Thymus (tissue), 11 donors: ENCODE measurements around the gene GSAP. TPM values are rescaled to one million over a fixed set of nuclear protein-coding genes. Genes with fewer than 3 reads are reported as not detected.
A peak's percentile ranks its signal among the peaks of the same experiment; 100 is the strongest.

Source experiments
- DNase-seq, 9 donors: peaks; one replicate each; pipeline ENCODE4 v3.0.0-alpha.2; 2013; ENCODE audit warnings: low spot score in 9 of 9, low read depth in 6 of 9, missing footprints in 1 of 9
- H3K27ac ChIP-seq, 2 donors: one replicate each; pipeline ENCODE4 v1.5.1; 2013; ENCODE audit warnings: control low read depth in 1 of 2, low read depth in 1 of 2, low read length in 1 of 2, mild to moderate bottlenecking in 1 of 2, moderate library complexity in 1 of 2
- H3K27me3 ChIP-seq, 2 donors: one replicate each; pipeline ENCODE4 v1.5.1; 2013; ENCODE audit warnings: low read length in 1 of 2; ENCODE audit not compliant: control insufficient read depth in 2 of 2, insufficient read depth in 1 of 2
- H3K36me3 ChIP-seq, 2 donors: one replicate each; pipeline ENCODE4 v1.5.1; 2013; ENCODE audit warnings: low read length in 1 of 2, mild to moderate bottlenecking in 1 of 2, moderate library complexity in 1 of 2; ENCODE audit not compliant: control insufficient read depth in 2 of 2, insufficient read depth in 2 of 2
- H3K4me1 ChIP-seq, 2 donors: one replicate each; pipeline ENCODE4 v1.5.1; 2013; ENCODE audit warnings: low read length in 2 of 2; ENCODE audit not compliant: control insufficient read depth in 2 of 2, insufficient read depth in 2 of 2
- H3K4me3 ChIP-seq, 2 donors: one replicate each; pipeline ENCODE4 v1.5.1; 2013; ENCODE audit warnings: low read length in 2 of 2, control low read depth in 1 of 2, mild to moderate bottlenecking in 1 of 2
- H3K9me3 ChIP-seq, 2 donors: one replicate each; pipeline ENCODE4 v1.5.1; 2013; ENCODE audit warnings: low read length in 1 of 2, mild to moderate bottlenecking in 1 of 2; ENCODE audit not compliant: control insufficient read depth in 2 of 2, insufficient read depth in 1 of 2
- WGBS: extraction: QIAGEN DNeasy Blood & Tissue Kit; methylation state at CpG from one replicate; pipeline ENCODE4 v1.1.7; 2013; 5-methylcytosine and 5-hydroxymethylcytosine counted together
- polyA plus RNA-seq: library from polyadenylated mRNA; stranded (reverse); fragments of 200-250 nt; gene quantifications from one replicate; pipeline ENCODE4 v1.2.3, GENCODE V29; 2013
- total RNA-seq: library from RNA; stranded (reverse); fragments of 120-200 nt; gene quantifications from one replicate; pipeline ENCODE4 v1.2.4, GENCODE V29; 2013
- donor health status: healthy.

The GSAP gene
- total and polyA plus RNA-seq, 2 donors: 12.4 to 29.7 TPM

DNA sequence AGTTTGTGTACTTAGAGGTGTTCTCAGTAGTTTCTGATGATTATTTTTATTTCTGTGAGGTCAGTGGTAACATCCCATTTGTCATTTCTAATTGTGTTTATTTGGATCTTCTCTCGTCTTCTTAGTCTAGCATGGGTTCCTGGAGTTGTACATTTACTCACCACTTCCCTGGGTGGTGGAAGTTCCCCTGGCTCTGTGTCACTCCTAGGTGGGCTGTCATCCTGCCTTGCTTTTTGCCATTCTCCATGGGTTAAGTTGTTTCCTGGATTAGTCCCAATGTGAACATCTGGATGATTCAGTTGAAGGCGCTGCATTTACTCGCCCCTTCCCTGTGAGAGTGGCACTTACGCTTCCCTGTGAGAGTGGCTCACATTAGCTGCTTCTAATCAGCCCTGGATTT, 48.2 kb downstream of the GSAP start:
- no peaks in the 10 kb centered on the region for H3K4me1 ChIP-seq
- DNase-seq: no peak
- no peak overlapping the region for H3K4me3 ChIP-seq
- H3K36me3 ChIP-seq: no peaks in the 10 kb centered on the region
- 97% methylated on average over 4 of the region's 4 CpGs for WGBS
- H3K9me3 ChIP-seq: no peaks in the 10 kb centered on the region
- no peak overlapping the region for H3K27ac ChIP-seq
- no peaks in the 10 kb centered on the region for H3K27me3 ChIP-seq

DNA sequence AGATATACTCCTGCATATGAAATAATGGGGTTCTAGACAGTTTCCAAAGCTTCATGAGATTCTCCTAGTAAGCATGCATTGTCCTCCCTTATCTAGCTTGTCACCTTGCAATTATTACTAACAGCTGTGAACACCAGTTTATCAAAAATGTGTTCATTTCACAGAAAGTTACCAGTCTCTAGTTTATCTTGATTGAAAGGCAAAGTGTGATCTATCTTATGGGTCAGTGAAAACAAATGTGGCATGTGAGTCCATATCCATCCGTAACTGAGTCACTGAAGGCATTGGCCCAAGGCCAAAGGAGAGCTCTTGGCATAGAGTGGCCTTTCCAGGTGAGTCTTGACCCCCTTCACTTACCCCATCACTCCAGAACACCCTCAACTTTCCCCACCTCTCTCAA, 53.2 kb downstream of the GSAP start:
- H3K27ac ChIP-seq: no peak overlapping the region
- H3K36me3 ChIP-seq: no peaks in the 10 kb centered on the region
- no peak for DNase-seq
- no peaks in the 10 kb centered on the region for H3K27me3 ChIP-seq
- no peaks in the 10 kb centered on the region for H3K4me1 ChIP-seq
- no peaks in the 10 kb centered on the region for H3K9me3 ChIP-seq
- 93% methylated on average over 1 of the region's 1 CpG for WGBS
- H3K4me3 ChIP-seq: no peak overlapping the region

DNA sequence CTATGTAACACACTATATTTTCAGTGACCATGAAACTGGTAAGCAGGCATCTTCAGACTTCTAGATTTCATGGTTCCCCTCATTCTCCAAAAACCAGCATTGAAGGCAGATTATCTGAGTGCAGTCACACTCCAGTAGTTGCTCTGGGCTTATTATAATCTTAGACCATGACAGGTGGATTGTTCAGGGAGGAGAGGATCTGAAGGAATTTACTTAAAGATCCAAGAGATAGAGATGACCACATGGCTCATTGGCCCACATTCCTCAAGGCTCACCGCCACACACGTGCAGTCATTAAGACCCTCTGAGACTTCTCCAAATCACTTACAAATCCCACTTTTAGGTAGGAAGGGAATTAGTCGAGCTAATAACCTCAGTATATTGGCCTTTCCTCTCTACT, 55.2 kb downstream of the GSAP start:
- Histone ChIP-seq H3K4me3 (no peak overlapping the region), H3K4me1 (no peaks in the 10 kb centered on the region), H3K9me3 (no peaks in the 10 kb centered on the region), H3K36me3 (no peaks in the 10 kb centered on the region), H3K27ac (no peak overlapping the region), H3K27me3 (no peaks in the 10 kb centered on the region)
- no peak for DNase-seq
- 98% methylated on average over 3 of the region's 3 CpGs for WGBS

DNA sequence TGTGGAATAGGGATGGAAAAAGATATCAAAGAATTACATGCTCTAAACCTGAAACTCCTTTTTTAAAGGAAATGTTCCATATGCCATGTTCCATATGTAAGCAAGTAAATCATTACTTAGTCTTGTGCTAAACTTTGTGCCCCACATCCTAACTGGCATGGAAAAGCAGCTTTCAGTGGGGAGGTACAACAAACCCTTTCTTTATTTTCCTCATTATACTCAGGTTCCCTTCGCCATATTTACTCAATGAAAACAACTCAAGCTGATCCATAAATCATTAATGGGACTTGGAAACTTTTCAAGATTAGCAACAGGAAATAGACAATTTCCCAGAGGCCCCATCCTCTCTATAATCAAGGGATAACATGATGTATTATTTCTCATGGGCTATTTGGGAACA, 56.0 kb downstream of the GSAP start:
- DNase-seq: no peak

DNA sequence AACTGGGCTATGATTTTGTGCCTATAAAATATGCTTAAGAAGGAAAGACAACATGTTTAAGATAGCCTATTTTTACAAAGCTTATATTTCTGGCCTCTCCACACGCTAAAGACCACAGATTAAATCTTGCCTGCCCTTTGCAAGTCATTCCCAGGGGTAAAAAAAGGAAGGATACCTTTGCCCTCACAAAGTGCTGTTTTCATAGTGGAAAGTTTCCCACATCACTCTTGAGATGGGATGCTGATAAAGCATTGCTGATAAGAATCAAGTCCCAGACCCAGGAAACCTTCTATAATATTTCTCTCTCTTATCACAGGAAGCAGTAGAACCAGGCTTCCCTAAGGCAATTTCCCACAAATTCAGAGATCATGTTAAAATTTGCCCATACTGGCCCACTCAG, 56.5 kb downstream of the GSAP start:
- no peak overlapping the region for H3K4me3 ChIP-seq
- H3K27ac ChIP-seq: no peak overlapping the region
- WGBS: 40% methylated on average over 1 of the region's 1 CpG
- H3K27me3 ChIP-seq: no peaks in the 10 kb centered on the region
- no peaks in the 10 kb centered on the region for H3K4me1 ChIP-seq
- no peaks in the 10 kb centered on the region for H3K9me3 ChIP-seq
- no peaks in the 10 kb centered on the region for H3K36me3 ChIP-seq
- DNase-seq: no peak

More for the DNA sequence above, 56.0 kb downstream of the GSAP start:
- no peaks in the 10 kb centered on the region for H3K27me3 ChIP-seq
- no peak overlapping the region for H3K4me3 ChIP-seq
- no peaks in the 10 kb centered on the region for H3K4me1 ChIP-seq
- H3K36me3 ChIP-seq: no peaks in the 10 kb centered on the region
- 94% methylated on average over 1 of the region's 1 CpG for WGBS
- H3K27ac ChIP-seq: no peak overlapping the region
- no peaks in the 10 kb centered on the region for H3K9me3 ChIP-seq

DNA sequence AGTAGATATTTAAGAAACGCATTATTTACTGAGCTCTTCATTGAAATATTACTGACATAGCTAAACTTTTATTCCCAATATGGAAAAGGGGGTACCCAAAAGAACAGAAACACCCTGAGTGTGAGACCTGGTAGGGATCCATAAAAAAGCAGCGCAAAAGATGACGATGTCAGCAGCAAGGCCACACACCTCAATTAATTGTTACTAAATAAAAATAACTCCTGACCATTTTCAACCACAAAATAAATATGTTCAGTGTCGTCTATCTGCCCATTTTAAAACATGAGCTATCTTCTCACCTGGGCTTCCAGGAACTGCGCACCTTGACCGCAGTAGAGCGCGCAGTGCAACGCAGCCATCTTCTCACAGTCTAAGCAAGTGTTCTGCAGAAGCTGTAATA, 61.2 kb downstream of the GSAP start:
- Histone ChIP-seq H3K36me3 (no peaks in the 10 kb centered on the region), H3K4me3 (no peak overlapping the region), H3K27me3 (no peaks in the 10 kb centered on the region), H3K27ac (no peak overlapping the region), H3K9me3 (no peaks in the 10 kb centered on the region), H3K4me1 (peaks cover 2 to 12% of the 10 kb centered on the region in 2 donors)
- DNase-seq: no peak
- WGBS: 94% methylated on average over 9 of the region's 9 CpGs

DNA sequence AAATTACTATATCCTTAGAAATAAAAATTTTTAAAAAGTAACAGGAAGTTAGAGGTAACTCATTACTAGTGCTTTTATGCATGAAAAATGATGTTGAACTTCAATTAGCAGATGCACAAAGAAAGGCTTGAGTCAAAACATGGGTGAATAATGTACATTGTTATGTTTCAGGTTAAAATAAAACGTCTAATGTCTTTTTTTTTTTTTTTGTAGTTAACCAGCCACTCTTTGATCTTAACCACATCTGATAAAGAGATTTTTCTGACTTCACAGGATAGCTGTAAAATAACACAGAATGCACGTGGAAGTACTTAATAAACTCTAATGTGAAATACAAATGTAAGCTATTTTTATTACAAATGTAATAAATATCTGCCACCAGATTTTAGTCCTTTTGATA, 61.7 kb downstream of the GSAP start:
- DNase-seq: peak in 5 of 9 donors; percentile 21 to 71 (median 27)
- Histone ChIP-seq H3K4me3 (no peak overlapping the region), H3K27me3 (no peaks in the 10 kb centered on the region), H3K27ac (no peak overlapping the region), H3K9me3 (no peaks in the 10 kb centered on the region), H3K36me3 (no peaks in the 10 kb centered on the region), H3K4me1 (peaks cover 2 to 12% of the 10 kb centered on the region in 2 donors)
- WGBS: 6% methylated on average over 2 of the region's 2 CpGs

DNA sequence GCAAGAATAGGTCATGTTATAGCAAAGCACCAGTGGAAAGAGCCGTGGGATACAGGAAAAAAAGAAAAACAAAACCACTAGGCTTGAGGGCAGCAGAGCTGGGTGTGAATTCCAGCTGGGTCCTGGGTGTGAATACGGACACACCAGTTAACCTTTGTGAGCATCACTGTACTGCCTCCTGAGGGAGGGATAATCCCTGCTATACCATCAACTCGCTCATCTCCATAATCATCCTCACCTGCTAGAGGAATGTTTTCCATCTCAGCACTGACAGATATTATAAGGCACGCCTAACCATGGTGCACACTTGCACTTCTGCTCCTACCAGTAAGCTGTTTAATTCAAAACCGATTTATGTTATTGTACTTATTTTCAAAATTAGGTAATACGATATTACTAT, 62.2 kb downstream of the GSAP start:
- H3K36me3 ChIP-seq: no peaks in the 10 kb centered on the region
- H3K4me3 ChIP-seq: no peak overlapping the region
- H3K27ac ChIP-seq: no peak overlapping the region
- 76% methylated on average over 6 of the region's 6 CpGs for WGBS
- DNase-seq: no peak
- H3K4me1 ChIP-seq: peaks cover 2 to 12% of the 10 kb centered on the region in 2 donors
- H3K9me3 ChIP-seq: no peaks in the 10 kb centered on the region
- no peaks in the 10 kb centered on the region for H3K27me3 ChIP-seq

DNA sequence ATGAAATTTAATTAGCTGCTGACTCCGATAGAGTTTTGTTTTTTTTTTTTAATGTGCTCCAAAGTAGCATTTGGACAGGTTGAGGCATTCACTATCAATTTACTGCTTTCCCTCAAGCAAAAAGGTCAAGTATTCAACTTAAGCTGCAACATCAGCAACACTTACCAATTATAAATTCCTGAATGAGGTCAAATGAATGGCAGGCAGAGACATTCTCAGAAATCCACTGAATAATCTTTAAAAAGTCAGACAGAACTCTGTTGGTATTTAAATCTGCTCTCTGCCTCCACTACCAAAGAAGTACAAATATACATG, 62.8 kb downstream of the GSAP start:
- WGBS: 56% methylated on average over 1 of the region's 1 CpG
- H3K4me1 ChIP-seq: peaks cover 2 to 13% of the 10 kb centered on the region in 2 donors
- H3K9me3 ChIP-seq: no peaks in the 10 kb centered on the region
- DNase-seq: no peak
- no peak overlapping the region for H3K27ac ChIP-seq
- no peak overlapping the region for H3K4me3 ChIP-seq
- no peaks in the 10 kb centered on the region for H3K27me3 ChIP-seq
- no peaks in the 10 kb centered on the region for H3K36me3 ChIP-seq
